ENCODE results near the gene ZSCAN12.

DNA sequence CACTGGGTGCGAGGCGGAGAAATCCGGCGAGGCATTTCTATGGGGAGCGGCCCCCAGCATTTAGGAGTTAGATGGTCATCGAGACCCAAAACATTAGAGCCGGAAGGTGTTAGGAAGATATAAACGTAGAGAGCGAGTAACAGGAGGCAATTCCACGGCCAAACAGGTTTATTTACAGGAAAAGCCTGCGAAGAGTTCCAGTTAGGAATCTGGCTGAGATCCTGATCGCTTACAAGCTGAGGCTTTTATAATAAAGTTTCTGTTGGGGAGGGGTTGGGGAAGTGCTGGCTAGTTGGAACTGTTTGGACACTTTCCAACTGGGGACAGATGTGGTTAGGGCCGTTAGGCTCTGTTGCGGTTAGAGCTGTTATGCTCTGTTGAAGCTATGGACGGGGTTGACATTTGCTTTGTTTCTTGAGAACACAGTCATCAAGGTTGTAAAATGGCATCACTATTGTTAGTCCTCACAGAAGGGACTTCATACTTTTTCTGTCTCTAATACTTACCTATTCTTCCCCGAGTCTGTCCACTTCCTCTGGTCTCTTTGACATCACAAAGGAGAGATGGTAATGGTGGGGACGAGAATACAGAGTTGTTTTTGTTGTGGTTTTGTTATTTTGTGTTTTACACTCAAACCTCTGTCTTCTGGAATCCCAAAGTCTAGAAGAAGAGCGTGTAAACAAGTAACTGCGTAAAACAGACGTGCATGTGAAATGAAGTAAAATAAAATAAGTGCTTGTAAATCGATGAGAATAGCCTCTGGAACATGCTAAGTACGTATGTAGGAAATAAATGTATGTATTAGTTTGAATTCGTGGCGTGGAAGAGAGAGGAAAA lies 63.0 kb downstream of the ZSCAN12 start:
- TF ChIP-seq ZFX (CRISPR knock-in tag; IDR thresholded peaks at IDR 0.05; ENCODE audit: low read depth) (no peak), SOX5 (CRISPR knock-in tag; IDR thresholded peaks at IDR 0.05; ENCODE audit: borderline replicate concordance) (no peak), ZNF12 (CRISPR knock-in tag; IDR thresholded peaks at IDR 0.05) (no peak), DPF2 (CRISPR knock-in tag; IDR thresholded peaks at IDR 0.05; ENCODE audit: borderline replicate concordance, low read depth) (no peak), SALL1 (CRISPR knock-in tag; IDR thresholded peaks at IDR 0.05) (no peak), GABPB1 (CRISPR knock-in tag; IDR thresholded peaks at IDR 0.05) (no peak; the same call in 1 of the 2 replicates)
- TF ChIP-seq, protein P1, sequence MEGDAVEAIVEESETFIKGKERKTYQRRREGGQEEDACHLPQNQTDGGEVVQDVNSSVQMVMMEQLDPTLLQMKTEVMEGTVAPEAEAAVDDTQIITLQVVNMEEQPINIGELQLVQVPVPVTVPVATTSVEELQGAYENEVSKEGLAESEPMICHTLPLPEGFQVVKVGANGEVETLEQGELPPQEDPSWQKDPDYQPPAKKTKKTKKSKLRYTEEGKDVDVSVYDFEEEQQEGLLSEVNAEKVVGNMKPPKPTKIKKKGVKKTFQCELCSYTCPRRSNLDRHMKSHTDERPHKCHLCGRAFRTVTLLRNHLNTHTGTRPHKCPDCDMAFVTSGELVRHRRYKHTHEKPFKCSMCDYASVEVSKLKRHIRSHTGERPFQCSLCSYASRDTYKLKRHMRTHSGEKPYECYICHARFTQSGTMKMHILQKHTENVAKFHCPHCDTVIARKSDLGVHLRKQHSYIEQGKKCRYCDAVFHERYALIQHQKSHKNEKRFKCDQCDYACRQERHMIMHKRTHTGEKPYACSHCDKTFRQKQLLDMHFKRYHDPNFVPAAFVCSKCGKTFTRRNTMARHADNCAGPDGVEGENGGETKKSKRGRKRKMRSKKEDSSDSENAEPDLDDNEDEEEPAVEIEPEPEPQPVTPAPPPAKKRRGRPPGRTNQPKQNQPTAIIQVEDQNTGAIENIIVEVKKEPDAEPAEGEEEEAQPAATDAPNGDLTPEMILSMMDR (CRISPR knock-in tag; IDR thresholded peaks at IDR 0.05): no peak
- TF ChIP-seq, protein P2, sequence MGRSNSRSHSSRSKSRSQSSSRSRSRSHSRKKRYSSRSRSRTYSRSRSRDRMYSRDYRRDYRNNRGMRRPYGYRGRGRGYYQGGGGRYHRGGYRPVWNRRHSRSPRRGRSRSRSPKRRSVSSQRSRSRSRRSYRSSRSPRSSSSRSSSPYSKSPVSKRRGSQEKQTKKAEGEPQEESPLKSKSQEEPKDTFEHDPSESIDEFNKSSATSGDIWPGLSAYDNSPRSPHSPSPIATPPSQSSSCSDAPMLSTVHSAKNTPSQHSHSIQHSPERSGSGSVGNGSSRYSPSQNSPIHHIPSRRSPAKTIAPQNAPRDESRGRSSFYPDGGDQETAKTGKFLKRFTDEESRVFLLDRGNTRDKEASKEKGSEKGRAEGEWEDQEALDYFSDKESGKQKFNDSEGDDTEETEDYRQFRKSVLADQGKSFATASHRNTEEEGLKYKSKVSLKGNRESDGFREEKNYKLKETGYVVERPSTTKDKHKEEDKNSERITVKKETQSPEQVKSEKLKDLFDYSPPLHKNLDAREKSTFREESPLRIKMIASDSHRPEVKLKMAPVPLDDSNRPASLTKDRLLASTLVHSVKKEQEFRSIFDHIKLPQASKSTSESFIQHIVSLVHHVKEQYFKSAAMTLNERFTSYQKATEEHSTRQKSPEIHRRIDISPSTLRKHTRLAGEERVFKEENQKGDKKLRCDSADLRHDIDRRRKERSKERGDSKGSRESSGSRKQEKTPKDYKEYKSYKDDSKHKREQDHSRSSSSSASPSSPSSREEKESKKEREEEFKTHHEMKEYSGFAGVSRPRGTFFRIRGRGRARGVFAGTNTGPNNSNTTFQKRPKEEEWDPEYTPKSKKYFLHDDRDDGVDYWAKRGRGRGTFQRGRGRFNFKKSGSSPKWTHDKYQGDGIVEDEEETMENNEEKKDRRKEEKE (IDR thresholded peaks at IDR 0.05): no peak

All from HepG2 (cell line).